ENCODE data around the gene PIGQ.

The PIGQ gene

GRCh38 chr16:582614-583331 is 13.0 kb downstream of the PIGQ start:
- DNase-seq = no peak
- TF ChIP-seq CTCF (IDR thresholded peaks at IDR 0.05; ENCODE audit: low read depth, low read length, missing control alignments) = no peak
- no peaks in the 10 kb centered on the region for H3K36me3 ChIP-seq (replicated peaks)
- no peak overlapping the region for H3K4me3 ChIP-seq (ENCODE audit: low read depth, low read length)
- no peaks in the 10 kb centered on the region for H3K27me3 ChIP-seq (replicated peaks)
- H3K27ac ChIP-seq = no peak overlapping the region
- in situ Hi-C loops (cut with HindIII; ENCODE audit: low pct_ligation_motif_present, low sequenced_read_pairs) = no loop called here

- no peak overlapping the region for H3K27ac ChIP-seq
- no peak for DNase-seq
- H3K36me3 ChIP-seq (replicated peaks) = no peaks in the 10 kb centered on the region
- in situ Hi-C loops (cut with HindIII; ENCODE audit: low pct_ligation_motif_present, low sequenced_read_pairs) = no loop called here
- H3K27me3 ChIP-seq (replicated peaks) = no peaks in the 10 kb centered on the region
- no peak overlapping the region for H3K4me3 ChIP-seq (ENCODE audit: low read depth, low read length)
- TF ChIP-seq CTCF (IDR thresholded peaks at IDR 0.05; ENCODE audit: low read depth, low read length, missing control alignments) = no peak
These were observed 13.7 kb downstream of the PIGQ start for GRCh38 chr16:583470-583814.

GRCh38 chr16:583815-584591 is 14.2 kb downstream of the PIGQ start:
- no peak for TF ChIP-seq CTCF (IDR thresholded peaks at IDR 0.05; ENCODE audit: low read depth, low read length, missing control alignments)
- Histone ChIP-seq H3K27ac (no peak overlapping the region), H3K27me3 (replicated peaks) (no peaks in the 10 kb centered on the region), H3K4me3 (ENCODE audit: low read depth, low read length) (no peak overlapping the region), H3K36me3 (replicated peaks) (no peaks in the 10 kb centered on the region)
- DNase-seq = no peak
- in situ Hi-C loops (cut with HindIII; ENCODE audit: low pct_ligation_motif_present, low sequenced_read_pairs) = no loop called here

- Histone ChIP-seq H3K4me3 (ENCODE audit: low read depth, low read length) (no peak overlapping the region), H3K27ac (no peak overlapping the region), H3K27me3 (replicated peaks) (no peaks in the 10 kb centered on the region), H3K36me3 (replicated peaks) (no peaks in the 10 kb centered on the region)
- DNase-seq = no peak
- no peak for TF ChIP-seq CTCF (IDR thresholded peaks at IDR 0.05; ENCODE audit: low read depth, low read length, missing control alignments)
- in situ Hi-C loops (cut with HindIII; ENCODE audit: low pct_ligation_motif_present, low sequenced_read_pairs) = no loop called here
These were observed 15.6 kb downstream of the PIGQ start for GRCh38 chr16:585351-585750.

GRCh38 chr16:586047-586644 is 16.4 kb downstream of the PIGQ start:
- in situ Hi-C loops (cut with HindIII; ENCODE audit: low pct_ligation_motif_present, low sequenced_read_pairs) = no loop called here
- DNase-seq = no peak
- H3K4me3 ChIP-seq (ENCODE audit: low read depth, low read length) = no peak overlapping the region
- no peaks in the 10 kb centered on the region for H3K27me3 ChIP-seq (replicated peaks)
- H3K27ac ChIP-seq = no peak overlapping the region
- H3K36me3 ChIP-seq (replicated peaks) = no peaks in the 10 kb centered on the region
- no peak for TF ChIP-seq CTCF (IDR thresholded peaks at IDR 0.05; ENCODE audit: low read depth, low read length, missing control alignments)
